T-helper 1 cell (primary cell): ENCODE measurements around the gene PRR23C.

Experiments
- DNase-seq, 5 donors: peaks; one replicate each; pipeline ENCODE4 v3.0.0-alpha.2; 2012 to 2020

PRR23C gene

DNA sequence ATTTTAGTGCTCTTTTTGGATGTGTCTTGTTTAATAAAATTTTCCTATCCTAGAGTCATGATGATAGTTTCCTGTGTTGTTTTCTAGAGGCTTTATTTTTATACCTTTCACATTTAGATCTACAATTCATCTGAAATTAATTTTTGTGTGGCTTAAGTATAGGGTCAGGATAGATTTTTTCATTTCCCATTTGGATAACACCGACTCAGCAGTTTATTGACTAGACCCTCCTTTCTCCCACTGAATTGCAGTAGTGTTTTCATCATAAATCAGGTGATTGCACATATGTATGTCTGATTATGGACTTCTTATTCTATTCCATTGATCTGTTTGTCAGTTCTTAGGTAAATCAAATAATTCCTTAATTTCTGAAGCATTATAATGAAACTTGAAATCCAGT lies 49.0 kb downstream of the PRR23C start:
- DNase-seq, result no peak
